DMS53 (cell line): Measurements from ENCODE around the gene ZNF774.
A peak's percentile ranks its signal among the peaks of the same experiment; 100 is the strongest.
"Not testable (repeated sequence)": the region's sequence is repeated elsewhere in the genome, so short reads cannot be mapped to it uniquely, and the experiment has no call there.

ENCODE experiments used
- DNase-seq: peaks from one replicate; lab custom pipeline; 2025; lab: John Stamatoyannopoulos, UW

ZNF774 gene

GRCh38 chr15:90393040-90393439 is 41.0 kb downstream of the ZNF774 start:
- DNase-seq = no peak

GRCh38 chr15:90394074-90394473 is 42.0 kb downstream of the ZNF774 start:
- DNase-seq = no peak

- DNase-seq = no peak
Measured at GRCh38 chr15:90394748-90395442, 42.8 kb downstream of the ZNF774 start.

- DNase-seq = no peak
Measured at GRCh38 chr15:90396321-90396720, 44.2 kb downstream of the ZNF774 start.

GRCh38 chr15:90400005-90400758 is 48.1 kb downstream of the ZNF774 start:
- peak; percentile 60 for DNase-seq

- DNase-seq = peak; percentile 97
Measured at GRCh38 chr15:90400759-90401314, 48.8 kb downstream of the ZNF774 start.

GRCh38 chr15:90401495-90401894 is 49.4 kb downstream of the ZNF774 start:
- DNase-seq = peak; percentile 66

- peak; percentile 76 for DNase-seq
Measured at GRCh38 chr15:90402223-90402622, 50.1 kb downstream of the ZNF774 start.

GRCh38 chr15:90402767-90403166 is 50.7 kb downstream of the ZNF774 start:
- no peak for DNase-seq

- no peak for DNase-seq
Measured at GRCh38 chr15:90405055-90405607, 53.0 kb downstream of the ZNF774 start.

- DNase-seq = no peak
Measured at GRCh38 chr15:90407336-90407735, 55.3 kb downstream of the ZNF774 start.

- no peak for DNase-seq
Measured at GRCh38 chr15:90407871-90408317, 55.8 kb downstream of the ZNF774 start.

- DNase-seq = no peak
Measured at GRCh38 chr15:90408657-90409056, 56.6 kb downstream of the ZNF774 start.

GRCh38 chr15:90409587-90409986 is 57.5 kb downstream of the ZNF774 start:
- not testable (repeated sequence) for DNase-seq

- DNase-seq = not testable (repeated sequence)
Measured at GRCh38 chr15:90410316-90410715, 58.2 kb downstream of the ZNF774 start.

GRCh38 chr15:90411176-90411575 is 59.1 kb downstream of the ZNF774 start:
- DNase-seq = no peak
